Fibroblast of the aortic adventitia (primary cell): ENCODE measurements around the gene LRRC23. TPM values are rescaled to one million over a fixed set of nuclear protein-coding genes. Genes with fewer than 3 reads are reported as not detected.
"Not testable (repeated sequence)": the region's sequence is repeated elsewhere in the genome, so short reads cannot be mapped to it uniquely, and the experiment has no call there.

Experiments
- DNase-seq: peaks from one replicate; pipeline ENCODE4 v3.0.0-alpha.2; 2010; ENCODE audit warnings: low read depth
- H3K4me3 ChIP-seq: 2 replicates; pipeline ENCODE4 v1.5.1; 2011; ENCODE audit warnings: low read depth, mild to moderate bottlenecking, control low read depth, low read length, moderate library complexity
- CTCF ChIP-seq: IDR thresholded peaks from 2 replicates; pipeline ENCODE4 v1.5.1; 2011; ENCODE audit warnings: mild to moderate bottlenecking, low read length, control low read depth, inconsistent platforms; ENCODE audit not compliant: insufficient read depth
- total RNA-seq: library from RNA; depleted of rRNA; stranded (reverse); fragments of >200 nt; gene quantifications from 2 replicates; pipeline ENCODE4 v1.2.3, GENCODE V29; 2012; ENCODE audit warnings: low replicate concordance

Gene LRRC23
- total RNA-seq, 1 donor: 7.0 TPM

- no peak overlapping the region for H3K4me3 ChIP-seq
- no peak for TF ChIP-seq CTCF
- no peak for DNase-seq
Observed at GRCh38 chr12:6863033-6863432, 41.6 kb upstream of the LRRC23 start.

GRCh38 chr12:6863586-6864321 is 40.9 kb upstream of the LRRC23 start:
- TF ChIP-seq CTCF: no peak
- DNase-seq: no peak
- no peak overlapping the region for H3K4me3 ChIP-seq

- not testable (repeated sequence) for DNase-seq
Observed at GRCh38 chr12:6865307-6865706, 39.3 kb upstream of the LRRC23 start.

GRCh38 chr12:6866163-6866919 is 38.3 kb upstream of the LRRC23 start:
- no peak for TF ChIP-seq CTCF
- no peak for DNase-seq
- peak overlapping the region; percentile 70 for H3K4me3 ChIP-seq

More at GRCh38 chr12:6865307-6865706, 39.3 kb upstream of the LRRC23 start:
- H3K4me3 ChIP-seq: not testable (repeated sequence)

DNA sequence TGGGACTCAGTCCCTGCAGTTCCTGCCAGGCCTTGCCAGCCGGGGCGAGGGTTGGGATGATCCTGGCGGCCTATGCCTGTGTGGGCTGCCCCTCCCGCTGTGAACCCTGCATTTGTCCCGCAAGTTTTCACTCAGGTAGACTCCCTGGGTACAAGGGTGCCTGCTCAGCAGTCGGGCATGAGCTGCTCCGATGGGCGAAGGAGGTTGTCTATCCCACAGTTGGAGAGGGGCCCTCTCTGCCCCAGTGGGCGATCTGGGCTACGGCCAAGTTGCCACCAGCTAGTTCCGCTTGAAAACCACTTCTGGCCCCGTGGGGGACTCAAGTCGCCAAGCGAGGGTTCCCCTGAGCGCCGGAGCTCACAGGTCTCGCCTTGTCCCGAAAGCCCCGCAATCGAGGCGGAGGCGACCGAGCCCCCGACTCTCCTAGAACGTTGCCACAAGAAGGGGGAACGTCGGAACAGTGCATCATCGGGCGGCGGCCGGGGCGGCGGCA is 37.7 kb upstream of the LRRC23 start:
- H3K4me3 ChIP-seq: peak overlapping the region; percentile 70
- no peak for DNase-seq
- no peak for TF ChIP-seq CTCF

DNA sequence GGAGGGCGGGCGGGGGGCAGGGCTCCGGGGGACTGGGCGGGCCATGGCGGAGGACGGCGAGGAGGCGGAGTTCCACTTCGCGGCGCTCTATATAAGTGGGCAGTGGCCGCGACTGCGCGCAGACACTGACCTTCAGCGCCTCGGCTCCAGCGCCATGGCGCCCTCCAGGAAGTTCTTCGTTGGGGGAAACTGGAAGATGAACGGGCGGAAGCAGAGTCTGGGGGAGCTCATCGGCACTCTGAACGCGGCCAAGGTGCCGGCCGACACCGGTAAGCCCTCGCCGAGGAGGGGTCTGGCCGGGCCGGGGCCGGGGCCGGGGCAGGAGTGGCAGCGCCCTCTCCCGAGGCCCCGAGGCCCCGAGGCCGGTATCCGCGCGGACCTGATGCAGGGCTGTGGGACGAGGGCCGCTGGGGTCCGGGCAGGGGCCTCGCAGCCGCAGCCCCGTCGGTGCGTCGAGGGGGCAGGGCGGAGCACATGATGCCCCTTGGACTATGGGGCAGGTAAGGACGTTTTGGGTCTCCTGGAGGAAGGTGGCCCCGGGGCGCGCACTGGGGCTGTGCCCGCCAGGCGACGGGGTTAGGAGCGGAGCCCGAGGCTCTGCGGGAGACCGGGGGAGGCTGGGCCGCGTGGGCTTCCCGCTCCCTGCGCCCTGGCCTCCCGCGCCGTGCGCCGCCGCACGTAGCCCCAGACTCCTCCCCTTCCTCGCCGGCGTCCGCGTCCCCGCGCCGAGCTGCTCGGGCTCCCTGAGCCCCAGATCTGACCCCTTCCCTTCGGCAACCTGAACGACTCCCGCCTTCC is 37.0 kb upstream of the LRRC23 start, which contains the start of gene TPI1:
TPI1 (plus strand) TSS at position 119 of the 798 bp plus-strand sequence; CDS start at position 155, 36 bp downstream.
- DNase-seq: peak; percentile 80
- no peak for TF ChIP-seq CTCF
- peak within 1 kb of the TSS; percentile 91 for H3K4me3 ChIP-seq
